GM03348 (cell line): ENCODE measurements around the gene LSM12.
"Not testable (repeated sequence)": the region's sequence is repeated elsewhere in the genome, so short reads cannot be mapped to it uniquely, and the experiment has no call there.

ENCODE experiments used
- DNase-seq: peaks from one replicate; pipeline ENCODE4 v3.0.0; 2012; ENCODE audit warnings: low spot score

Gene LSM12

GRCh38 chr17:44076716-44077594 is 10.5 kb upstream of the LSM12 start:
- DNase-seq = no peak

GRCh38 chr17:44075598-44076293 is 9.3 kb upstream of the LSM12 start:
- no peak for DNase-seq

- no peak for DNase-seq
Observed at GRCh38 chr17:44074911-44075285, 8.4 kb upstream of the LSM12 start.

- DNase-seq = no peak
Observed at GRCh38 chr17:44074231-44074910, 7.9 kb upstream of the LSM12 start.

GRCh38 chr17:44071772-44072171 is 5.3 kb upstream of the LSM12 start:
- DNase-seq = peak; percentile 29

GRCh38 chr17:44071198-44071520 is 4.7 kb upstream of the LSM12 start:
- peak; percentile 78 for DNase-seq

GRCh38 chr17:44070455-44071197 is 4.2 kb upstream of the LSM12 start, which contains the start of gene G6PC3:
Gene G6PC3 (plus strand): TSS chr17:44070735. CDS start chr17:44070966, 231 bp downstream.
- DNase-seq = peak; percentile 97

GRCh38 chr17:44069974-44070454 is 3.5 kb upstream of the LSM12 start:
- DNase-seq = peak; percentile 36

GRCh38 chr17:44067545-44067940 is 1.1 kb upstream of the LSM12 start:
- no peak for DNase-seq

- DNase-seq = no peak
Observed at GRCh38 chr17:44065668-44066203, 735 bp downstream of the LSM12 start.

- DNase-seq = no peak
Observed at GRCh38 chr17:44063704-44064639, 2.5 kb downstream of the LSM12 start.

- no peak for DNase-seq
Observed at GRCh38 chr17:44062871-44063270, 3.6 kb downstream of the LSM12 start.

GRCh38 chr17:44061446-44061845 is 5.0 kb downstream of the LSM12 start:
- DNase-seq = peak; percentile 51

- DNase-seq = no peak
Observed at GRCh38 chr17:44059101-44059892, 7.2 kb downstream of the LSM12 start.

- DNase-seq = no peak
Observed at GRCh38 chr17:44053125-44053872, 13.2 kb downstream of the LSM12 start.

- DNase-seq = no peak
Observed at GRCh38 chr17:44049294-44050060, 17.0 kb downstream of the LSM12 start.

- not testable (repeated sequence) for DNase-seq
Observed at GRCh38 chr17:44046893-44047292, 19.6 kb downstream of the LSM12 start.

GRCh38 chr17:44045486-44045885 is 21.0 kb downstream of the LSM12 start:
- DNase-seq = no peak
